HG02623 (cell line): ENCODE data around the gene IFI6.

Experiments used
- ATAC-seq: cut with Tn5 transposase; IDR thresholded peaks from one replicate; pipeline ENCODE4 v1.9.1; 2021; ENCODE audit warnings: moderate library complexity; ENCODE audit not compliant: unreplicated experiment

Gene IFI6

GRCh38 chr1:27676410-27676809 lies 4.4 kb upstream of the IFI6 start:
- no peak for ATAC-seq

GRCh38 chr1:27672750-27673112 lies 739 bp upstream of the IFI6 start:
- no peak for ATAC-seq

- ATAC-seq, result no peak
These were observed 2.1 kb downstream of the IFI6 start for GRCh38 chr1:27669876-27670275.

- ATAC-seq, result no peak
These were observed 2.9 kb downstream of the IFI6 start for GRCh38 chr1:27668808-27669723.

- no peak for ATAC-seq
These were observed 3.7 kb downstream of the IFI6 start for GRCh38 chr1:27668121-27668807.

GRCh38 chr1:27666791-27667254 lies 5.2 kb downstream of the IFI6 start:
- no peak for ATAC-seq

- ATAC-seq, result no peak
These were observed 5.7 kb downstream of the IFI6 start for GRCh38 chr1:27666294-27666693.

GRCh38 chr1:27665016-27665651 lies 6.9 kb downstream of the IFI6 start:
- ATAC-seq, result no peak

- ATAC-seq, result no peak
These were observed 7.7 kb downstream of the IFI6 start for GRCh38 chr1:27664291-27664690.

GRCh38 chr1:27662707-27663393 lies 9.1 kb downstream of the IFI6 start:
- ATAC-seq, result no peak

- no peak for ATAC-seq
These were observed 9.7 kb downstream of the IFI6 start for GRCh38 chr1:27662261-27662660.

- ATAC-seq, result no peak
These were observed 10.4 kb downstream of the IFI6 start for GRCh38 chr1:27661412-27662075.

GRCh38 chr1:27660300-27660835 lies 11.6 kb downstream of the IFI6 start:
- no peak for ATAC-seq

GRCh38 chr1:27659497-27660299 lies 12.3 kb downstream of the IFI6 start:
- ATAC-seq, result peak; percentile 68

GRCh38 chr1:27658951-27659496 lies 13.0 kb downstream of the IFI6 start:
- peak; percentile 10 for ATAC-seq

- no peak for ATAC-seq
These were observed 15.7 kb downstream of the IFI6 start for GRCh38 chr1:27656157-27656893.

- no peak for ATAC-seq
These were observed 16.6 kb downstream of the IFI6 start for GRCh38 chr1:27655151-27655937.
